Fibroblast of pulmonary artery (primary cell): ENCODE measurements around the gene MAGI3.
"Not testable (repeated sequence)": the region's sequence is repeated elsewhere in the genome, so short reads cannot be mapped to it uniquely, and the experiment has no call there.

Experiments used
- DNase-seq: peaks from one replicate; pipeline ENCODE4 v3.0.0-alpha.2; 2010; ENCODE audit warnings: low read depth
- H3K4me3 ChIP-seq: replicated peaks from 2 replicates; pipeline ENCODE4 v1.5.1; 2011; ENCODE audit warnings: low read depth, mild to moderate bottlenecking, control low read depth, low read length, moderate library complexity
- CTCF ChIP-seq: IDR thresholded peaks from 2 replicates; pipeline ENCODE4 v1.5.1; 2011; ENCODE audit warnings: mild to moderate bottlenecking, control low read depth, low read length, inconsistent platforms; ENCODE audit errors: missing control alignments

MAGI3 gene

GRCh38 chr1:113692824-113693431 is 302.6 kb downstream of the MAGI3 start:
- TF ChIP-seq CTCF, result no peak
- no peak for DNase-seq

GRCh38 chr1:113694910-113695309 is 304.6 kb downstream of the MAGI3 start:
- no peak overlapping the region for H3K4me3 ChIP-seq
- no peak for DNase-seq
- no peak for TF ChIP-seq CTCF

More at GRCh38 chr1:113692824-113693431, 302.6 kb downstream of the MAGI3 start:
- H3K4me3 ChIP-seq, result no peak overlapping the region

- H3K4me3 ChIP-seq, result no peak overlapping the region
- no peak for TF ChIP-seq CTCF
- DNase-seq, result peak; percentile 6
These were observed 311.1 kb downstream of the MAGI3 start for GRCh38 chr1:113701429-113701828.

GRCh38 chr1:113714606-113715269 is 324.4 kb downstream of the MAGI3 start:
- TF ChIP-seq CTCF, result no peak
- no peak for DNase-seq
- H3K4me3 ChIP-seq, result no peak overlapping the region

GRCh38 chr1:113717506-113717905 is 327.2 kb downstream of the MAGI3 start:
- not testable (repeated sequence) for H3K4me3 ChIP-seq, DNase-seq

GRCh38 chr1:113718621-113719020 is 328.3 kb downstream of the MAGI3 start:
- H3K4me3 ChIP-seq, DNase-seq: not testable (repeated sequence)

GRCh38 chr1:113721010-113721409 is 330.7 kb downstream of the MAGI3 start:
- H3K4me3 ChIP-seq, result no peak overlapping the region
- no peak for TF ChIP-seq CTCF
- no peak for DNase-seq

- DNase-seq, result no peak
- TF ChIP-seq CTCF, result no peak
These were observed 342.5 kb downstream of the MAGI3 start for GRCh38 chr1:113732802-113733201.

More at GRCh38 chr1:113732802-113733201, 342.5 kb downstream of the MAGI3 start:
- H3K4me3 ChIP-seq, result no peak overlapping the region
